HG02970 (cell line): ENCODE measurements around the gene CRAT.

Experiments used
- ATAC-seq: cut with Tn5 transposase; IDR thresholded peaks from one replicate; pipeline ENCODE4 v1.9.1; 2021; ENCODE audit warnings: mild to moderate bottlenecking, moderate library complexity, moderate number of reproducible peaks; ENCODE audit not compliant: unreplicated experiment, low FRiP score

Gene CRAT

DNA sequence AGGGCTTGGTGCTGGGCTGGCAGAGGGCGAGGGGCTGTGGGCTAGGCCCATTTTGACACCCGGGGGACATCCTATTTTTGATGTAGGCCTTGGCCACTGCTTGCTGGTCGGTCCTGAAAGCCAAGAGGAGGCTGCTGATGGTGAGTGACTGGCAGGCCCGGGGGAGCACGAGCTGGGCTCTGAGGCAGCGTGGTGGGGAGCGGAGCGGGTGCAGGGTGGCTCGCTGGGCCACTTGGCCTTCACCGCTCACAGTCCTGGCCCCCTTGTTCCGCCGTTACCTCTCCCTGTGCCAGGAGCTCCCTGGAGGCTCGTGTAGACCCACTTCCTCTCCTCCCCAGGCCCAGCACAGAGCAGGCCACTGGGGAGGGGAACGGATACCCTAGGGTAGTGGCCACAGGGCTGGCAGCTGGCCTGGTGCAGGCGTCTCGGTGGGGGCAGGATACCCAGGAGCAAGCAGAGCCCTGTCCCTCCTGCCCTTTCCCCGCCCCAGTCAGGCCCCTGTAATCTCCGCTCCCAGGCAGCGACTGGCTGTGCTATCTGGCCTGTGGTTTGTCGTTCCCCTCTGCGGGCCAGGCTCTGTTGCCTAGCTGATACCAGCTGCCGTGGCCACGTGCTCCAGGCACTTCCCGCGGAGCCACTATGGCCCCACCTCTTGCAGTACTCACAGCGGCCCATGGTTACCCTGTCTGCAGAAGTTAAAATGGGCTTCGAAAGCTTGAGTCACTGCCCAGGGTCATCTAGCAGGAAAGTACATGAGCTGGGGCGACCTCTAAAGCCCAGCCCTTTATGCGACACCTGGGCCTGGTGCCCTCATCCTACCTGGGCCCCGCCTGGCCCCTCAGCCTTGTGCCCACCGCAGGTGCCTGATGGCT is 41.4 kb downstream of the CRAT start:
- no peak for ATAC-seq

DNA sequence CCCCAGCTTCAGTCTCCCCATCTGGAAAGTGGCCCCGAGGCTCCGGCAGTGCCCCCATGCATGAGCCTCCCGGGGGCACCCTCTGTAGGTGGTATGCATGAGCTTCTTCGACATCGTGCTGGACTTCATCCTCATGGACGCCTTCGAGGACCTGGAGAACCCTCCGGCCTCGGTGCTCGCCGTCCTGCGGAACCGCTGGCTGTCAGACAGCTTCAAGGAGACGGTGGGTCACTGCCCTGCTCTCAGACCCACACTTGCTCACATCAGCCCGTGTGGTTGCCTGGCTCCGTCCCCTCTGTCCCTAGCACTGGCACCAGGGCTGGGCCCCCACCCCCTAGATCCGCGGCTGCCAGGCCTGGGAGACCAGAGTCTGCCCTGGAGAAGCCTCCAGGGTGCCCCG is 42.5 kb downstream of the CRAT start:
- ATAC-seq: no peak

DNA sequence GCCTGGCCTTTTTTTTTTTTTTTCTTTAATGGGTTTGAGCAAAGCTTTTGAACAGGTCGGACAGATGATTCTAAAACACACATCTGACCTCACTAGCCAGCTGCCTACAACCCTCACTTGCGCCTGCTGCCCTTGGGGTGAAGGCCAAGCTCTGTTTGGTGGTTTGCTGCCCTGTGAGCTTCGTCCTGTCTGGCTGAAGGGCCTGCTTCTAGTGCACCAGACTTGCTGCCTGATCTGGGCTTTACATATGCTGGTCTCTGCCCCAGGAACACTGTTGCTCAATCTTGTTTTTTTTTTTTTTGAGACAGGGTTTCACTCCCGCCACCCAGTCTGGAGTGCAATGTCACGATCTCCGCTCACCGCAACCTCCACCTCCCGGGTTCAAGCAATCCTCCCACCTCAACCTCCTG is 46.1 kb downstream of the CRAT start:
- no peak for ATAC-seq

DNA sequence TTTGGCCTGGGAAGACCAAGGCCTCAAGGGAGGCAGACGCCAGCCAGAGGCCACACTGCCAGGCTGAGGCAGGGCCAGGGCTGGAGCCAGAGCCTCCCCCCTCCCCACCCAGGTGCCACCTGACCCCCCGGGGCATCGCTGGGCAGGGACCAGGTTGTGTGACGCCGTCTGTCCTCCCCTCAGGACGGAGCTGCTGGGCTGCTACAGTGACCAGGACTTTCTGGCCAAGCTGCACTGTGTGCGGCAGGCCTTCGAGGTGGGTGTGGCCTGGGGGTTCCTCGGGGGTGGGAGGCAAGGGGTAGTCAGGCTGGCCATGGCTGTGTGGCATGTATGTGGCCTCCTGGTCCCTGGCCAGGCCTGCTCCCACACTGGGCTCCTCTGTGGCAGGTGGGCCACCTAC is 47.5 kb downstream of the CRAT start:
- ATAC-seq: no peak

DNA sequence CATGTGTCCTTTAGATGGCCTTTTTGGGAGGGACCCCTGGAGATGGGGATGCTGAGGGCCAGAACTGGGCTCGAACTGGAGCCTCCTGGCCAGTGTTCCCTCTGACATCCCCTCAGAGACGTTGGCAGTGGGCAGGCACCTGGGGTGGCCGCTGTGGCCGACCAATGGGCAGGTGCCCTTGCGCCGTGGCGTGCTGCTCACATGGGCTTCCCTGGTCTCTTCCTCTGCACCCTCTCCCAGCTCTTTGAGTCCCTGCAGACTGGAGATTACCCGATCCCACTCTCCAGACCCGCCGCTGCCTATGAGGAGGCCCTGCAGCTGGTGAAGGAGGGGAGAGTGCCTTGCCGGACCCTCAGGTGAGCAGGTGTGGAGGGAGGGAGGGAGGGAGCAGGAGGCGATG is 49.6 kb downstream of the CRAT start:
- no peak for ATAC-seq

DNA sequence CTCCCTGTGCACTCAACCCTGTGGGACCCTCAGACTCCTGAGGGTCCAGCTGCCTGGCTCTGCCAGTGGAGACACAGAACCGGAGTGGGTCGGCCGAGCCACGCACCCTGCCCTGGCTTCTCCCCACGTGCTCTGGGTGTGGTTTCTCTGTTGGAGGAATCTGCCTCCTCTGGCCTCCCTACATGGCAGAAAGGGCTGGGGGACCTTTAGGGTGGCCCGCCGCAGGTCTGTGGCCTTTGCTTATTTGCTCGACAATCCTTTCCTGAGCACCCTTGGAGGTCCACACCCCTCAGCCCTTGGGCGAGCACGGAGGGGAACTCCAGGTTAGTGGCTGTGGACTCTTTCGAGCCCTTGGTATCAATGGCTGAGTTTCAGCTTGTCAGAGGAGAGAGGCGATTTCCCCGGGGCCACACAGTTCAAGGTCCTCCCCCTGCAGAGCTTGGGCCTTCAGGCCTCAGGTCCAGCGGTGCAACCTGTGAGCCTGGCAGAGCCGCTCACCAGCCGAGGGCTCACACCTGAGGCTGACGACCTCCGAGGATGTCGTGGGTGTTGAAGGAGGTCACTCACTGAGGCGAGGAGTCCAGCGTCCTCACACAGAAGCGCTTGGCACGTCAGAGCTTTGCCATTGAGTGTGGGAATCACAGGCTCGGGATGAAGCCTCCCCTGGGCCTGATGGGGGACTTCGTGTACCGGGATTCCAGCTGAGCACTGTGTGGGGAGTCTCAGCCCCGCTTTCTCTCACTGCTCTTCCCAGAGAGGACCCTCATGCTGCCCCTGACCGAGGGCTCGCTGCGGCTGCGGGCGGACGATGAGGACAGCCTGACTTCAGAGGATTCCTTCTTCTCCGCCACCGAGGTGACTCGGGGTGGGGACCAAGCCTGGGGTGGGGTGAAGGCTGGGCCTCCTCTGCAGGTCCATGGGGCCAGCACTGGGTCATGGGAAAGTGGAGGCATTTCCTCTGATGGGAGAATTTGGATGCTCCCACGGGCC is 50.5 kb downstream of the CRAT start:
- no peak for ATAC-seq

DNA sequence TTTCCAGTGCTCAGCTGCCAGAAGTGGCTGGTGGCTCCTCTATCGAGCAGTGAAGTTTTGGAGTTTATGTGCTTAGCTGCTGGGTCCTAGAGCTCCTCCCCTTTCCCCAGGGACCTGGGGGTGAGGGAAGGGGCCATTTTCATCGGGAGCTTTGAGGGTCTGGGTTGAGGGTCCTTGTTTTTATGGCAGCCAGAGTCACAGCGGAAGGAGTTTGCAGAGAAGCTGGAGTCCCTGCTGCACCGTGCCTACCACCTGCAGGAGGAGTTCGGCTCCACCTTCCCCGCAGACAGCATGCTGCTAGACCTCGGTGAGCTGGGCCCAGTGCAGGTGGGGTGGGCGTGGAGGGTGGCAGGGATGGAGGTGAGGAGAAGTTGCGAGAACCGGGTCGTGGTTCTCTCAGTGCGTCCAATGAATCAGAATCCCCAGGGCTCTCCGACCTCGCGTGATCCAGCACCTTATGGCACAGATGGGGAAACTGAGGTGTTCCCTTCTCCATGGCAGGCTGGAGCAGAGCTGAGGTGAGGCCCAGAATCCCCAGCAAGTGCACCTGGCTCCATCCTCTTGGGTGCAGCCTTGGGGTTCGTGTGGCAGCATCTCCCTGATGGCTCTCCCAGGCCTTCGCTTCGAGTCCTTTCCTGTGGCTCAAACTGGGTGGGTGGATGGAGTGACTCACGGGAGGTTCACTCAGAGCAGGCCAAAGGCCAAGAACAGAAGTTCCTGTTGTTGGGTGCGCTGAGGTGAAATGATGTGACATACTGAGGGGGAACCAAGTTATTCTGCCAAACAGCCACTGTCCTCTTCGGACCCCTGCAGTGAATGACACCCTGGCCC is 51.4 kb downstream of the CRAT start:
- no peak for ATAC-seq

DNA sequence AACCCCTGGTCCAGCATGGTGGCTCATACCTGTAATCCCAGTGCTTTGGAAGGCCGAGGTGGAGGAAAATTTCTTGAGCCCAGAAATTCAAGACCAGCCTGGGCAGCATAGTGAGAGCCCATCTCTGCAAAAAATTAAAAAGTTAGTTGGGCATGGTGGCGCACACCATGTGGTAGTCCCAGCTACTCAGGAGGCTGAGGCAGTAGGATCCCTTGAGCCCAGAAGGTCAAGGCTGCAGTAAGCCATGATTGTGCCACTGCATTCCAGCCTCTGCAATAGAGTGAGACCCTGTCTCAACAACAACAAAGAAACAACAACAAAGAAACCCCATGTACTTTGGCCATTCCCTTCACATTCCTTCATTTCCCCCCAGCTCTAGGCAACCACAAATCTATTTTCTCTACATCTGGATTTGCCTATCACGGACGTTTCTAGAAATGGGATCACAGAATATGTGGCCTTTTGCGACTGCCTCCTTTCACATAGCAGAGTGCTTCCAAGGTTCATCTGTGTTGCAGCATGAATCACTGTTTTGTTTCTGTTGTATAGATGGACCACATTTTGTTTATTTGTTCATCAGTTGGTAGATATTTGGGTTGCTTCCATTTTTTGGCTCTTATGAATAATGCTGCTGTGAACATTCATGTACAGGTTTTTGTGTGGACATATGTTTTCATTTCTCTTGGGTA is 56.3 kb downstream of the CRAT start:
- ATAC-seq: no peak

DNA sequence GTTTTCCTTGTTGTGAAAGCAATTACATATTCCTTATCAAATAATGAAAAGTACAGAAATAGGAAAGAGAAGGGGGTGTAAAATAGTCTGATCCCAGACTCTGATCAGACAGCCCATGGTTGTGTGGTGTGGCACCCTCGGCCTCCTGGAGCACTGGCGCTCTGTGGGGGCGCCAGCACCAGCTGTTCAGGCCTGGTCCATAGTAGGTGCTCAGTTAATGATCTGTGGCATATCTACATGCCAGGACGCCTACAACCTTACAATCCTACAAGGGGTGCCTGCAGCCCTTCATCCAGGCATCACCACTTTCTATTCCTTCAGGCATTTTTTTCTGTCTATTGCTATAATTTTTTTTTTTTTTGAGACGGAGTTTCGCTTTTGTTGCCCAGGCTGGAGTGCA is 57.6 kb downstream of the CRAT start:
- ATAC-seq: no peak

DNA sequence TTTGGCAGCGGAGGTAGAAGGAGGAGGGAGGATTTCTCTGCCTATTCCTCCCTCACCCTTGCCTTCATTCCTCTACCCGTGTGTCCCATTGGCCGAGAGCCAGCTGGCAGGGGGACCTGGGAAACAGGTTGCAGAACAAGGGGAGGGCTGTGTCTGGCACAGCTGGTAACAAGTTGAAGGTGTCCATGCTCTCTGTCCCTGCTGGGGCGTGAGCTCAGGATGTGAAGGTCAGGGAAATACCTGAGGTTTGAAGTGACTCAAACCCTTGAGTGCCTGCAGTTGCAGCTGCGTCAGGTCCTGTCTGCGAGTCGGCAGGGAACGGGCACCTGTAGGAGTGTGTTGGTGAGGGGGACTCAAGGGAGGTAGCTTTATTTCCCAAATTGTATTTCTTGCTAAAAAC is 58.0 kb downstream of the CRAT start:
- ATAC-seq: no peak
